A673 (cell line): Measurements from ENCODE around the gene SMARCC1.

ENCODE experiments used
- CTCF ChIP-seq: fragments of 300-800, 200-600 bp; sonication (generic); conservative IDR thresholded peaks from 2 replicates; pipeline ENCODE4 v1.5.1; 2017; ENCODE audit warnings: low read depth, mild to moderate bottlenecking, antibody characterized with exemption, low read length, moderate library complexity, mixed read lengths
- EZH2 ChIP-seq: fragments of 200-600 bp; sonication (generic); IDR thresholded peaks from 2 replicates; pipeline ENCODE4 v1.6.1; 2017; ENCODE audit warnings: borderline replicate concordance, low read depth, mild to moderate bottlenecking, mixed read lengths, antibody characterized with exemption, low read length; ENCODE audit not compliant: poor library complexity, severe bottlenecking

GRCh38 chr3:47603332-47603731, 178.4 kb downstream of the SMARCC1 start:
- no peak for TF ChIP-seq CTCF
- TF ChIP-seq EZH2: no peak
